Activated CD4-positive, alpha-beta T cell treated with anti-CD3 and anti-CD28 coated beads, Interleukin-10, Interleukin-2, amounts not matched to agents 100 ng/mL and 50 ng/mL, durations not matched to agents 16 hours and 8 hours (primary cell): Measurements from ENCODE around the gene ABCC11.
"Not testable (repeated sequence)": the region's sequence is repeated elsewhere in the genome, so short reads cannot be mapped to it uniquely, and the experiment has no call there.

Experiments
- DNase-seq: peaks from one replicate; pipeline ENCODE4 v3.0.0-alpha.2; 2020

Gene ABCC11

GRCh38 chr16:48194828-48195556 lies 52.3 kb downstream of the ABCC11 start:
- no peak for DNase-seq

GRCh38 chr16:48193846-48194245 lies 53.5 kb downstream of the ABCC11 start:
- DNase-seq: no peak

- DNase-seq: peak; percentile 61
These were observed 58.8 kb downstream of the ABCC11 start for GRCh38 chr16:48188449-48189102.

GRCh38 chr16:48187779-48188178 lies 59.6 kb downstream of the ABCC11 start:
- DNase-seq: no peak

- no peak for DNase-seq
These were observed 62.7 kb downstream of the ABCC11 start for GRCh38 chr16:48184681-48185080.

- no peak for DNase-seq
These were observed 64.3 kb downstream of the ABCC11 start for GRCh38 chr16:48182979-48183537.

- not testable (repeated sequence) for DNase-seq
These were observed 65.4 kb downstream of the ABCC11 start for GRCh38 chr16:48181746-48182520.

GRCh38 chr16:48180868-48181480 lies 66.4 kb downstream of the ABCC11 start:
- DNase-seq: no peak

GRCh38 chr16:48176635-48177408 lies 70.5 kb downstream of the ABCC11 start:
- no peak for DNase-seq

GRCh38 chr16:48173889-48174288 lies 73.5 kb downstream of the ABCC11 start:
- DNase-seq: no peak

GRCh38 chr16:48172682-48173081 lies 74.7 kb downstream of the ABCC11 start:
- DNase-seq: no peak

- no peak for DNase-seq
These were observed 77.4 kb downstream of the ABCC11 start for GRCh38 chr16:48169896-48170295.

- no peak for DNase-seq
These were observed 79.3 kb downstream of the ABCC11 start for GRCh38 chr16:48168075-48168474.

- DNase-seq: not testable (repeated sequence)
These were observed 80.7 kb downstream of the ABCC11 start for GRCh38 chr16:48166617-48167016.

- DNase-seq: no peak
These were observed 81.3 kb downstream of the ABCC11 start for GRCh38 chr16:48165961-48166578.

GRCh38 chr16:48164907-48165715 lies 82.2 kb downstream of the ABCC11 start:
- DNase-seq: peak; percentile 73

- no peak for DNase-seq
These were observed 84.4 kb downstream of the ABCC11 start for GRCh38 chr16:48162839-48163410.

GRCh38 chr16:48161906-48162305 lies 85.4 kb downstream of the ABCC11 start:
- no peak for DNase-seq

GRCh38 chr16:48160575-48160974 lies 86.8 kb downstream of the ABCC11 start:
- DNase-seq: no peak

- peak; percentile 88 for DNase-seq
These were observed 89.0 kb downstream of the ABCC11 start for GRCh38 chr16:48158296-48158695.
